Measurements from ENCODE around the gene EMILIN2. TPM values are rescaled to one million over a fixed set of nuclear protein-coding genes. Genes with fewer than 3 reads are reported as not detected.

Gene EMILIN2
- total and polyA plus RNA-seq, 2 of the 8 experiments (the other 6 are each of a cell fraction or from before 2014, with no cell fraction given) = 6.0 to 7.5 TPM

GRCh38 chr18:2956056-2956455 is 109.2 kb downstream of the EMILIN2 start:
- H3K18ac ChIP-seq (ENCODE audit: extremely low read depth, low read length) = no peak overlapping the region
- no peak overlapping the region for H2BK5ac ChIP-seq (ENCODE audit: low read depth, low read length)
- H3K36me3 ChIP-seq (ENCODE audit: control insufficient read depth in 2 of 4, insufficient read depth in 4 of 4, low read length in 3 of 4) = peaks cover 0 to 11% (median 5%) of the 10 kb centered on the region in 4 experiments; a peak in 5 of 8 replicates
- no peaks in the 10 kb centered on the region for H3K4me1 ChIP-seq (replicated peaks in 1 of 4; ENCODE audit: control insufficient read depth in 3 of 4, insufficient read depth in 4 of 4, low read length in 3 of 4)
- H3K9ac ChIP-seq (replicated peaks in 1 of 4; ENCODE audit: extremely low read depth in 1 of 4, low read depth in 3 of 4, low read length in 3 of 4) = no peak overlapping the region
- no peaks in the 10 kb centered on the region for H3K23me2 ChIP-seq (ENCODE audit: low read depth, low read length)
- H3K79me1 ChIP-seq (ENCODE audit: low read depth, low read length) = no peaks in the 10 kb centered on the region
- DNase-seq (ENCODE audit: low read depth in 1 of 2, low spot score in 2 of 2) (no peak), FAIRE-seq (no peak)
- H2AK5ac ChIP-seq (ENCODE audit: low read depth, low read length) = no peak overlapping the region
- TF ChIP-seq KDM5A (IDR thresholded peaks at IDR 0.05; ENCODE audit: low read length) = no peak
- TF ChIP-seq RBBP5 (IDR thresholded peaks at IDR 0.05; ENCODE audit: borderline replicate concordance, low read depth, low read length) = no peak
- no peak for TF ChIP-seq PHF8 (conservative IDR thresholded peaks at IDR 0.05; ENCODE audit: low read depth, low read length)
- no peak for TF ChIP-seq GTF2F1 (IDR thresholded peaks at IDR 0.05; ENCODE audit: borderline replicate concordance, low read depth, low read length)
- no peak for TF ChIP-seq EZH2 (IDR thresholded peaks at IDR 0.05; ENCODE audit: low read depth, low read length, severe bottlenecking)
- TF ChIP-seq USF2 (IDR thresholded peaks at IDR 0.05; ENCODE audit: low read length) = no peak
- no peak for TF ChIP-seq RXRA (IDR thresholded peaks at IDR 0.05; ENCODE audit: insufficient read depth, low read depth, low read length)
- no peak for TF ChIP-seq EGR1 (IDR thresholded peaks at IDR 0.05; ENCODE audit: borderline replicate concordance, low read depth, low read length)
- TF ChIP-seq TAF7 (optimal IDR thresholded peaks at IDR 0.05; ENCODE audit: borderline replicate concordance, low read depth, low read length) = no peak
- H3K56ac ChIP-seq (replicated peaks; ENCODE audit: insufficient read length, low read depth, low read length) = no peak overlapping the region
- H3K27me3 ChIP-seq (replicated peaks in 1 of 4; ENCODE audit: control insufficient read depth in 3 of 4, extremely low read depth in 1 of 4, insufficient read depth in 3 of 4, low read length in 3 of 4) = no peaks in the 10 kb centered on the region; a peak in 1 of 7 replicates
- no peak overlapping the region for H3K4ac ChIP-seq (replicated peaks; ENCODE audit: insufficient read length, low read depth, low read length)
- no peak overlapping the region for H2BK15ac ChIP-seq (ENCODE audit: low read length)
- H3K9me3 ChIP-seq (ENCODE audit: insufficient read depth in 2 of 2, low read depth in 1 of 2, low read length in 1 of 2) = no peaks in the 10 kb centered on the region
- no peaks in the 10 kb centered on the region for H3K79me2 ChIP-seq (ENCODE audit: control insufficient read depth in 1 of 2, insufficient read depth in 2 of 2, low read length in 2 of 2)
- no peak overlapping the region for H3K14ac ChIP-seq (ENCODE audit: insufficient read length)
- CTCF ChIA-PET (ENCODE audit: partially characterized antibody) = no interaction called here
- H4K20me1 ChIP-seq (replicated peaks in 1 of 2; ENCODE audit: control insufficient read depth in 1 of 2, insufficient read depth in 2 of 2, low read length in 2 of 2) = no peaks in the 10 kb centered on the region
- POLR2A ChIA-PET (ENCODE audit: partially characterized antibody) = no interaction called here
- H3K27ac ChIP-seq (ENCODE audit: low read depth, low read length) = no peak overlapping the region
- WGBS, 2 experiments (ENCODE audit: extremely low coverage in 1 of 2, insufficient coverage in 1 of 2, insufficient read length in 1 of 2, insufficient replicate concordance in 2 of 2, low coverage in 1 of 2, low lambda C conversion rate in 2 of 2, missing lambda C conversion rate in 1 of 2) = 90% methylated on average over 7 of the region's 7 CpGs; no CpG with 5 or more reads in 1 of the 2 experiments
- H4K5ac ChIP-seq (ENCODE audit: insufficient read length, low read depth, low read length) = no peak overlapping the region
- H4K8ac ChIP-seq (ENCODE audit: extremely low read depth, insufficient read depth, low read length) = no peak overlapping the region
- H3K4me2 ChIP-seq (ENCODE audit: insufficient read depth in 1 of 2, low read depth in 2 of 2, low read length in 2 of 2) = no peak overlapping the region
- no peak overlapping the region for H3K4me3 ChIP-seq (ENCODE audit: extremely low read depth in 1 of 4, insufficient read depth in 2 of 4, low read depth in 3 of 4, low read length in 4 of 4)
- no peak overlapping the region for H2AFZ ChIP-seq (ENCODE audit: low read length)
- no peak overlapping the region for H2BK20ac ChIP-seq (ENCODE audit: low read length)
- no peak overlapping the region for H2BK120ac ChIP-seq (replicated peaks; ENCODE audit: low read depth, low read length)
- H2BK12ac ChIP-seq (ENCODE audit: low read depth, low read length) = no peak overlapping the region
- no peak overlapping the region for H4K91ac ChIP-seq (replicated peaks; ENCODE audit: insufficient read length, low read length)
- no peak overlapping the region for H3K23ac ChIP-seq (ENCODE audit: insufficient read length)
